NB4 (cell line): ENCODE measurements around the gene GRB10.

Source experiments
- DNase-seq: peaks from one replicate; pipeline ENCODE4 v3.0.0; 2010; ENCODE audit warnings: low read depth
- H3K4me3 ChIP-seq: one replicate; pipeline ENCODE4 v1.5.1; 2011; ENCODE audit warnings: mild to moderate bottlenecking, low read depth, low read length, moderate library complexity
- CTCF ChIP-seq: IDR thresholded peaks from one replicate; pipeline ENCODE4 v1.5.1; 2012; ENCODE audit warnings: low read depth, low read length
- MAX ChIP-seq: IDR thresholded peaks from 2 replicates; pipeline ENCODE4 v1.6.1; 2011; ENCODE audit warnings: low read depth, low read length
- MYC ChIP-seq: IDR thresholded peaks from 2 replicates; pipeline ENCODE4 v1.6.1; 2011; ENCODE audit warnings: low read depth, low read length
- POLR2A ChIP-seq: IDR thresholded peaks from 2 replicates; pipeline ENCODE4 v1.6.1; 2011; ENCODE audit warnings: mild to moderate bottlenecking; ENCODE audit not compliant: insufficient read length; ENCODE audit errors: extremely low read depth

The GRB10 gene

DNA sequence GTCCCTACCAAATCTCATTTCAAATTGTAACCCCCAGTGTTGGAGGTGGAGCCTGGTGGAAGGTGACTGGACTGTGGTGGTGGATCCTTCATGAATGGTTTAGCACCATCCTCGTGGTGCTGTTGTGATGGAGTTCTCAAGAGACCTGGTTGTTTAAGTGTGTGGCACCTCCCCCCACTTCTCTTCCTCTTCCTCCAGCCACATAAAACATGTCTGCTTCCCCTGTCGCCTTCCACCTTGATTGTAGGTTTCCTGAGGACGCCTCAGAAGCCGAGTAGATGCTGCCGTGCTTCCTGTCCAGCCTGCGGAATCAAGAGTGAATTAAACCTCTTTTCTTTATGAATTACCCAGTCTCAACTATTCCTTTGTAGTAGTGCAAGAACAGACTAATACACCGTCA, 21.0 kb downstream of the GRB10 start:
- DNase-seq, result peak; percentile 28
- TF ChIP-seq MAX (no peak), MYC (no peak)
- H3K4me3 ChIP-seq, result no peak overlapping the region

DNA sequence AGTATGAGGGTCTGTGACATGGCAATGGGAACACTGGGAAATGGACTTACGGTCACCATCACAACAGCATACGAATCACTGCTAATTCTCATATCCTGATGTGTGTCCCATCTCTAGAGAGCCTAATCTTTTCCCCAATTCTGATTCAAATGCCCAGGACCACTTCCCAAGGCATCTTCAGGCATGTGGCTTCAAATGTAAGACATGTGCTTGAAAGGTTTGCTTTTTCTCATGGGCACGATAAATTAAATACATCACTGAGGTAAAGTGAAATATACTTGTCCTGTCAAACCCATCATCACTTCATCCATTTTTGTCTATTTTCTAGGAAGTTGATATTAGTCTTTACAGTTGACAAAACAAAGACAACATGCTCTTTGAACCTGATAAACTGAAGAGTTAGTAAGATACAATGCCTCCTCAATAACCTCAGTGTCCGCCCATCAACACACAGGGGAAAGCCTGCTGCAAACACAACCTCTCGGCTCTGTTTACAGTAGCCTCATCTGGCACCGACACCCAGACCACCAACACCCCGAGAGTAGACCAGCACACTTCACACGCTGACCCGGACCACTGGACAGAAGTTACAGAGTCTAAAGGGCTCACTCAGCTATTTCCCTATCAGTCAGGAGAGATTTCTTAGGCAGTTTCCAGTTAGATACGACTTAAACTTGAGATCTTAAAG, 24.8 kb downstream of the GRB10 start:
- H3K4me3 ChIP-seq, result no peak overlapping the region
- TF ChIP-seq MAX (no peak), CTCF (no peak), MYC (no peak), POLR2A (no peak)
- no peak for DNase-seq

DNA sequence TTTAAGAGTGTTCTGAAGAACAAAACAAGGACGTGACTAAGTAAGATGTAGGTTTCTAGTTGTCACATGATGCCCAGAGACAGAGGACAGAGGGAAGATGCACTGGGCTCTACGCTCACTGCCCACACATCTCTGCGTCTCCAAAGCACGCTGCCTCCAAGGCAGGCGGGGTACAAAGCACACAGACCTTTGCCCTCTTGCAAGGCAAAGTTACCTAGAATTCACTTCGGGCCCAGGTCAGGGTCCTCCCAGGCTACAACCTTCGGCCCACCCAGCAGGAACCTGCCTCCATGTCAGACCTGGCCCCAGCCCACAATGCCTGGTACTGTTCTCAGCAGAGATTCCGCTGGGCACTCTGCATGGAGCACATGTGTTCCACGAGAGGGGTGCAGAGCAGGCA, 26.5 kb downstream of the GRB10 start:
- no peak for TF ChIP-seq MAX
- TF ChIP-seq MYC, result no peak
- no peak for TF ChIP-seq CTCF
- no peak for TF ChIP-seq POLR2A
- DNase-seq, result no peak

DNA sequence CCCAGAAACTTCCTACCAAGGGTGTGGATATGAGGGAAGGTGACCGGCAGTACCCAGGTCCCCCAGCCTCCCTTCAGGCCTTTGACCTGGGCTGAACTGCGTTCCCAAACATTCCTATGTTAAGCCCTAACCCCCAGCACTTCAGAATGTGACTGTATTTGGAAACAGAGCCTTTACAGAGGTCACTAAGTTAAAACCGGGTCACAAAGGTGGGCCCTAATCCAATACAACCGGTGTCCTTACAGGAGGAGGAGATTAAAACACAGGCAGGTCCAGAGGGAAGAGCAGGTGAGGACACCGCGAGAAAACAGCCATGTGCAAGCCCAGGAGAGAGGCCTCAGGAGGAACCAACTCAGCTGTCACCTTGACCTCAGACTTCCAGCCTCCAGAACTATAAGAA, 28.0 kb downstream of the GRB10 start:
- no peak for TF ChIP-seq MYC
- TF ChIP-seq CTCF, result no peak
- TF ChIP-seq POLR2A, result no peak
- TF ChIP-seq MAX, result no peak
- DNase-seq, result no peak
- H3K4me3 ChIP-seq, result no peak overlapping the region

More for the DNA sequence above, 26.5 kb downstream of the GRB10 start:
- H3K4me3 ChIP-seq, result no peak overlapping the region

GRCh38 chr7:50754241-50754640, 28.5 kb downstream of the GRB10 start:
- TF ChIP-seq MAX (no peak), CTCF (no peak), MYC (no peak), POLR2A (no peak)
- H3K4me3 ChIP-seq, result no peak overlapping the region
- DNase-seq, result no peak

DNA sequence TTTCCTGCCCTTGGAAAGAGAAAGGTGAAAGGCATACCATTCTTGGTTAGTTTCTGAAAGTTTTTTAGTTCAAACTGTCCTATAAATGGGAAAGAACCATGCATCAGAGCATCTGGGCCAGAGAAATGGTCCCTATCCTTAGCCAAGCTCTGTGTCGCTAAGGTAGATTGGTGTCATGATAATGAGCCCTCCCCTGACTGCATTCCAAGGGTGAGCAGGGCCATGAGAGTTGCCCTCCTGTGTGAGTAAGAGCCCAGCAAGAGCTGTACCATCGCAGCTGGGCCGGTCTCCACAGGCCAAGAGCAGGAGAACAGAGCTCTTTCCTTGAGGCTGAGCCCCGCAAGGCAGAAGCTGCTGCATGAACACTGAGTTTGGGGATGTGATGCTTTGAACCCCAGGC, 30.3 kb downstream of the GRB10 start:
- no peak for TF ChIP-seq POLR2A
- no peak for TF ChIP-seq CTCF
- TF ChIP-seq MAX, result no peak
- no peak for TF ChIP-seq MYC
- no peak for DNase-seq

More for the DNA sequence above, 30.3 kb downstream of the GRB10 start:
- H3K4me3 ChIP-seq, result no peak overlapping the region
